ENCODE results near the gene PHACTR3.

Gene PHACTR3

GRCh38 chr20:59629141-59630045 is 25.1 kb downstream of the PHACTR3 start:
- TF ChIP-seq ZNF274 (IDR thresholded peaks at IDR 0.05; ENCODE audit: low read depth, low read length): no peak

GRCh38 chr20:59630526-59630925 is 26.2 kb downstream of the PHACTR3 start:
- no peak for TF ChIP-seq ZNF274 (IDR thresholded peaks at IDR 0.05; ENCODE audit: low read depth, low read length)
- no peak overlapping the region for H3K4me3 ChIP-seq (ENCODE audit: low read length)

More at GRCh38 chr20:59629141-59630045, 25.1 kb downstream of the PHACTR3 start:
- H3K4me3 ChIP-seq (ENCODE audit: low read length): no peak overlapping the region

GRCh38 chr20:59631751-59632540 is 27.6 kb downstream of the PHACTR3 start:
- H3K4me3 ChIP-seq (ENCODE audit: low read length): no peak overlapping the region
- TF ChIP-seq ZNF274 (IDR thresholded peaks at IDR 0.05; ENCODE audit: low read depth, low read length): no peak

GRCh38 chr20:59632541-59633113 is 28.3 kb downstream of the PHACTR3 start:
- TF ChIP-seq ZNF274 (IDR thresholded peaks at IDR 0.05; ENCODE audit: low read depth, low read length): no peak
- H3K4me3 ChIP-seq (ENCODE audit: low read length): no peak overlapping the region

GRCh38 chr20:59633656-59634251 is 29.4 kb downstream of the PHACTR3 start:
- no peak overlapping the region for H3K4me3 ChIP-seq (ENCODE audit: low read length)
- TF ChIP-seq ZNF274 (IDR thresholded peaks at IDR 0.05; ENCODE audit: low read depth, low read length): no peak

- TF ChIP-seq ZNF274 (IDR thresholded peaks at IDR 0.05; ENCODE audit: low read depth, low read length): no peak
- no peak overlapping the region for H3K4me3 ChIP-seq (ENCODE audit: low read length)
Observed at GRCh38 chr20:59634435-59635005, 30.2 kb downstream of the PHACTR3 start.

- no peak for TF ChIP-seq ZNF274 (IDR thresholded peaks at IDR 0.05; ENCODE audit: low read depth, low read length)
Observed at GRCh38 chr20:59636766-59637370, 32.5 kb downstream of the PHACTR3 start.

GRCh38 chr20:59640267-59640666 is 35.9 kb downstream of the PHACTR3 start:
- no peak for TF ChIP-seq ZNF274 (IDR thresholded peaks at IDR 0.05; ENCODE audit: low read depth, low read length)
- no peak overlapping the region for H3K4me3 ChIP-seq (ENCODE audit: low read length)

More at GRCh38 chr20:59636766-59637370, 32.5 kb downstream of the PHACTR3 start:
- H3K4me3 ChIP-seq (ENCODE audit: low read length): no peak overlapping the region

GRCh38 chr20:59643615-59644061 is 39.3 kb downstream of the PHACTR3 start:
- H3K4me3 ChIP-seq (ENCODE audit: low read length): no peak overlapping the region
- no peak for TF ChIP-seq ZNF274 (IDR thresholded peaks at IDR 0.05; ENCODE audit: low read depth, low read length)

GRCh38 chr20:59644371-59644939 is 40.1 kb downstream of the PHACTR3 start:
- no peak overlapping the region for H3K4me3 ChIP-seq (ENCODE audit: low read length)
- no peak for TF ChIP-seq ZNF274 (IDR thresholded peaks at IDR 0.05; ENCODE audit: low read depth, low read length)

GRCh38 chr20:59645271-59645670 is 40.9 kb downstream of the PHACTR3 start:
- TF ChIP-seq ZNF274 (IDR thresholded peaks at IDR 0.05; ENCODE audit: low read depth, low read length): no peak
- H3K4me3 ChIP-seq (ENCODE audit: low read length): no peak overlapping the region

- no peak overlapping the region for H3K4me3 ChIP-seq (ENCODE audit: low read length)
- no peak for TF ChIP-seq ZNF274 (IDR thresholded peaks at IDR 0.05; ENCODE audit: low read depth, low read length)
Observed at GRCh38 chr20:59645761-59646171, 41.4 kb downstream of the PHACTR3 start.

- TF ChIP-seq ZNF274 (IDR thresholded peaks at IDR 0.05; ENCODE audit: low read depth, low read length): no peak
- no peak overlapping the region for H3K4me3 ChIP-seq (ENCODE audit: low read length)
Observed at GRCh38 chr20:59646487-59646886, 42.1 kb downstream of the PHACTR3 start.

Data from GM08714 (cell line).